HG03565 (cell line): ENCODE results near the gene PCIF1.
"Not testable (repeated sequence)": the region's sequence is repeated elsewhere in the genome, so short reads cannot be mapped to it uniquely, and the experiment has no call there.

Source experiments
- ATAC-seq: cut with Tn5 transposase; IDR thresholded peaks from one replicate; pipeline ENCODE4 v1.9.1; 2021; ENCODE audit warnings: mild to moderate bottlenecking, moderate library complexity; ENCODE audit not compliant: unreplicated experiment

PCIF1 gene

DNA sequence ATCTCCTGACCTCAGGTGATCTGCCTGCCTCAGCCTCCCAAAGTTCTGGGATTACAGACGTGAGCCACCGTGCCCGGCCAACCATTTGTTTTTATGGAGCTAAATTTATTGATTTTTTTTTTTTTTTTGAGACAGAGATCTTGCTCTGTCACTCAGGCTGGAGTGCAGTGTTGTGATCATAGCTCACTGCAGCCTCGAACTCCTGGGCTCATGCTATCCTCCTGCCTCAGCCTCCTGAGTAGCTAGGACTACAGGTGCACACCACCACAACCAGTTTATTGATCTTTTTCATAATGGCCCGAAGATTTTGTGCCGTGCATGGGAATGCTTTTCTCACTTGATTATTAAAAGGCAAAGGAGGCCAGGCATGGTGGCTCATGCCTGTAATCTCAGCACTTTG lies 54.3 kb downstream of the PCIF1 start:
- not testable (repeated sequence) for ATAC-seq

GRCh38 chr20:45991616-45992015 lies 57.1 kb downstream of the PCIF1 start:
- no peak for ATAC-seq

DNA sequence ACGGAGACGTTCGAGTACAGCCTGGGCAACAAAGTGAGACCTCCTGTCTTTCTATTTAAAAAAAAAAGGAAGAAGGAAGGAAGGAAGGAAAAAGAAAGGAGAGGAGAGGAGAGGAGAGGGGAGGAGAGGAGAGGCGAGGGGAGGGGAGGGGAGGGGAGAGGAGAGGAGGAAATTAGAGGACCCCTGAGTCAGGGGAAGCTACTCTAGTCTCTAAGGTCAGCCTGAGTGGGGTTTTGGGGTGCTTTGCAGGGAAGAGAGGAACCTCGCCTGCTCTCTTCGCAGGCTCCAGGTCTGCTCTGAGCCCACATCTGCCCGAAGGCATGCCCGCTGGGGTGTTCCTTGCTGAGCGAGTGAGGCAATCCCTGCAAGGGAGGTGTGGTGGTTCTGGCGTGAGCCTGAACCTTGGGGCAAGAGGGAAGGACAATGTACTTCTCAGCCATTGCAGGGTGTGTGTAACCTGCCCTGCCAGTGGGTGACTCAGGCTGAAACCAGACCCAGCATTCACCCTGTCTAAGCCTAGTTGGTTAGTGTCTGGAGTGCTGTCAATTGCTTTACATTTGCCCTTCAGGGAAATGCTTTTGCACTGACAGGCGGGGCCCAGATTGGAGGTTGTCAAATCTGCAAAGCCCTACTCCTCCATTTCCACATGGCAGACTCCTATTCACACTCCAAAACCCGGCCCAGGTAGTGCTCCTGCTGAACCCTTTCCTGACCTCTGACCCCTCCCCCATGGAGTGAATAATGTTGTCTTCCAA lies 58.9 kb downstream of the PCIF1 start:
- no peak for ATAC-seq

DNA sequence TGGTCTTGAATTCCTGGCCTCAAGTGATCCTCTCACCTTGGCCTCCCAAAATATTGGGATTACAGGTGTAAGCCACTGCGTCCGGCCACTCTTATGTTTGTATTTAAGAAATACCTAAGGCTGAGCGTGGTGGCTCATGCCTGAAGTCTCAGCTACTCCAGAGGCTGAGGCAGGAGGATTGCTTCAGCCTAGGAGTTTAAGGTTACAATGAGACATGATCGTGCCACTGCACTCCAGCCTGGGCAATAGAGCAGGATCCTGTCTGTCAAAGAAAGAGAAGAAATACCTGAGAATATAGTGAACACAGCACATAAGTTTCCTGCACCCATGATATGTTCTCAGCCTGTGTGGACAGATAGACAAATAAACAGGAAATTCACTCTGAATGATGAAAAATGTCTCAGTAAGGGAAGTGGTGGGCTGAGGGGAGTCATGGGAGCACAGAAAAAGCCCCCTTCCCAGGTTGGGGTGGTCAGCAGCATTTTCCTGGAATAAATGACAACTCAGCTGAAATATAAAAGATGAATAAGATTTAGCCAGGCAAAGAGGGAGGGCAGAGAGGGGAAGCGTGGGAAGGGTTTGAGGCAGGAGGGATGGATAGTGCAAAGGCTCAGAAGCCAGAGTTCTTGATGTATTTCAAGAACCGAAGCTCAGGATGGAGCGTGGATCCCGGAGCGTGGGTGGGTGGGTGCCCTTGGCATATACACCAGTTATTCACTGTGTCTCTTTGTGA lies 60.4 kb downstream of the PCIF1 start:
- ATAC-seq, result no peak

DNA sequence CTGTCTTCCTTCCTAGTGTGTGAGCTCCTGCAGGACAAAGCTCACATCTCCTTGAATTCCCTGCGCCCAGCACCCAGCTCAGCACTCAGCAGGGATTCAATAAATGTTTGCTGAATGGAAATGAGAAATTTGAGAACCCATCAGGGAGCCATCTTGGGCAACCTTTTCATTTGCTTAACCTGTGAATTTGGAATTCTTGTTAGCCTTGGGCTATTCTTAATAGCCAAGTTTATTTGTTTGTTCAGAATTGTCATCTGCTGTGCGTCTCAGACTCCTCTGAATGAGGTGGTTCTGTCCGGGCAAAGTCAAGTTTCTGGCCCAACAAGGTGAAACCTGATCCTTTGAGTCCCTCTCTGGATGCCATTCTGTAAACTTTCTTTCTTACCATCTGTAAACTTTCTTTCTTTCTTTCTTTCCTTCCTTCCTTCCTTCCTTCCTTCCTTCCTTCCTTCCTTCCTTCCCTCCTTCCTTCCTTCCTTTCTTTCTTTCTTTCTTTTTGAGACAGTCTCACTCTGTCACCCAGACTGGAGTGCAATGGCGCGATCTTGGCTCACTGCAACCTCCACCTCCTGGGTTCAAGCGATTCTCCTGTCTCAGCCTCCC lies 61.1 kb downstream of the PCIF1 start:
- not testable (repeated sequence) for ATAC-seq

GRCh38 chr20:45997187-45997586 lies 62.7 kb downstream of the PCIF1 start:
- ATAC-seq, result no peak
